ENCODE measurements around the gene CAPN5.
"Not testable (repeated sequence)": the region's sequence is repeated elsewhere in the genome, so short reads cannot be mapped to it uniquely, and the experiment has no call there.

CAPN5 gene

DNA sequence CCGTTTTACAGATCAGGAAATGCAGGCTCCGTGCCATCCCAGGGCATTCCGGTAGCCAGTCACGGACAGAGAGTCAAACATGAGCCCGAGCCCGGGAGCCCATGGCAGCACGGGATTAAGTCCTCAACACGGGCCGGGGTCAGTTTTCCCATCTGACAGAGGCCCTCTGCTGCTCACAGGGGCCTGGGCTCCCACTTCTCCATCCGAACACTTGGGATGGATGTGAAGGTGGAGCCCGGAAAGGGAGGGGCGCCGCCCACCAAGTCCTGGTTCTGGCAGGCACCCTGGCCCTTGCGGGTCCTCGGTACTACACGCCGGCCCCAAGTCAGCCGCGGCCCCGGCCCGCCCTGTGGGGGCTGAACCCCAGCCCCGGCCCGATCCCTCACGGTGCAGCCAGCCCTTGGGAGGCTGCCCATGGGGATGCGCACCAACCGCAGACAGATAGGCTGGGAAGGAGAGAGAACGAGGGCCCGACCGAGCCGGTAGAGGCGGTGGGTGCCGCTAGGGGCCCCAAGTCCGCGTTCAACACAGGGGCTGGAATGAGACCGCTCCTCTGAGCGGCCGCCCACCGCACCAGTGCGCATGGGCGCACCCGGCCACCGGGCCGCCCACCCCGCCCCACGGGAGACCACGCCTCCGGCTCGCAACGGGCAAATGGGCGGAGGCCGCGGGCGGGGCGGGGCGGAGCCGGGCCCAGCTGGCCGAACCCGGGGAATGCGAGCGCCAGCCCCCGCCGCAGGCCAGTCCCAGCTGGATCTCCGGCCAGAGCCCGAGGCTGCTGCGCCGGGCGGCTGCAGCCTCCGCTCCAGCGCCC is at the start of gene CAPN5:
CAPN5 (plus strand) TSS at position 743 of the 814 bp plus-strand sequence. CDS start 17,916 bp downstream, outside the sequence.
- DNase-seq: peak; percentile 75 to 76

DNA sequence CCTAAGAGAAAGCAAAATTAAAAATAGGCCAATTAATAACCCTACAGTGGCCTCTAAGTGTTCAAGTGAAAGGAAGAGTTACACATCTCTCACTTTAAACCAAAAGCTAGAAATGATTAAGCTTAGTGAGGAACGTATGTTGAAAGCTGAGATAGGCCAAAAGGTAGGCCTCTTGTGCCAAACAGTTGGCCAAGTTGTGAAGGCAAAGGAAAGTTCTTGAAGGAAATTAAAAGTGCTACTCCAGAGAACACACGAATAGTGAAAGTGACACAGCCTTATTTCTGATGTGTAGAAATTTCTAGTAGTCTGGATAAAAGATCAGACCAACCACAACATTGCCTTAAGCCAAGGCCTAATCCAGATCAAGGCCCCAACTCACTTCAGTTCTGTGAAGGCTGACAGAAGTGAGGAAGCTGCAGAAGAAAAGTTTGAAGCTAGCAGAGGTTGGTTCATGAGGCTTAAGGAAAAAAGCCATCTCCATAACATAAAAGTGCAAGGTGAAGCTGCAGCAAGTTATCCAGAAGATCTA is 48.3 kb upstream of the CAPN5 start:
- not testable (repeated sequence) for DNase-seq

DNA sequence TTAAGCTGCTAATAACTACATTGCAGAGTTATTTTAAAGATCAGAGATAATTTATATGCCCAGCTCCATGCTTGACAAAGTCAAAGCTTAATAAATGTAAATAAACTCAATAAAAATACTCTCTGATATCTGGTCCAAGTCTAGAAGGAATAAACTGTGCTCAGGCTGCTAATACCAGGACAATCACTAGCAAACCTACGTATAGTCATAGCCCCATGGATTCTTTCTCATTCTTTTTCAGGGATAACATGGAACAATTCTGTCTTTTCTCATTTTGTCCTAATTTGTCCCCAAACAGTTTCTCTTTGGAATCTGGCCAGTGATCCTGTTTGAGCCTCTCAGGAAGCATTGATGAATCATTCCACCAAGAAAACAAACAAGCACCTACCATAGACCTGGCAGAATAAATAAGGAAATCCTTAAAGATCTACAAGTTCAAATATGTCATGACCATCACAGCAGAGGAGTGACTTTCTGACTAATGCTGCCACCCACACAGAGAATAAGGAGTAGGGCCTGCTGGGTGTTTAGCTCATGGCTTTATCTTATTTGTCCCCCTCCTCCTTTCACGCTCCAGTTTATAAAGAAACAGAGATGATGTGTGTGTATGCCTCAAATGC is 46.7 kb upstream of the CAPN5 start:
- no peak for DNase-seq

DNA sequence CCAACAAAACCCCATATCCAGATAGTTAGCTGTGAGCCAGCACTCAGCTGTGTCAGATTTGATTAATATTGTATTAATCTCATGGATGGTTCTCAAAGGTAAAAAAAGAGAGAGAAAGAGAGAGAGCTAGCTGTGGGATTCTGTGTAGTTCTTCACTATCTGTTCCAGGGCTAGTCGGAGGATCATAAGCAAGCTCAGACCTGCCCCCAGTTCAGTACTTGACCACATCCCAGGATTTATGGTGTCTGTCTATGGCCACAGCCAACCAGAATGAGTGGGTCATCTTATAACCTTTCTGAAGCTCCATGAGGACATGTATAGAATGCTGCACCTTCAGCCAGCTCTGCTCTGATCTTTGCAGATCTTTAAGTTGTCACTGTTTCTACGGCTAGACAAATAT is 46.0 kb upstream of the CAPN5 start:
- DNase-seq: no peak

DNA sequence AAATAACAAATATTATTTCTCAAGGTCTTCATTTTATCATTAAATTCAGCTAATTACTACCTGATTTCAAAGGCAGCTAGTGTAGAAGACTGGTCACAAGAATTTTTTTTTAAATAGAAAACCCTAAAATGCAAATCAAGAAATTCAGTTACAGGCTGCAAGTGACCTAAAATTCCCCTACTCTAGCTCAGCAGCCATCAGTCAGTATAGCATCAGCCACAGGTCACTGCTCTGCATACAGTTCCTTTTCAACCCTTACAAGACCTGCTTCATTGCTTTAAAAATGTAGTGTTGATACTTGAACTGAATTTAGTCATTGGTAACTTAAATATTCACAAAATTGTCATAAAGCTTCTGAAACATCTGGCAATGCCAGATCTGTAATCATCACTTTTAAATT is 42.0 kb upstream of the CAPN5 start:
- no peak for DNase-seq

DNA sequence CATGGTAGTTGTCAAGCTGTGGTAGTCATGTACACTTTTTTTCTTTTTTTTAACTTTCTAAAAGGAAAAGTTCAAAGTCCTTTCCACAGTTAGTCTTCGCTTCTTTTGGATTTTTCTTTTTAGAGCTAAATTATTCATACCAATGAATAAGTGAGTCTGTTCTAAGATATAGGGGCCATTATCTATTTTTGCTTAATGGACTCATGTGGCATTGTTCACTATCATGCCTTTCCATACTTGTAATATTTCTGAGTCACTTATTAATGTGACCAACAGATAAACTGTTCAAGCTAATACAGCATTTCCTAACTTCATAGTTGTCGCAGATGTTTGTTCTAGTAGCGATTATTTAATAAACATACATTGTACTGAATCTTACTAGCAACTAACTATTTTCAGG is 40.5 kb upstream of the CAPN5 start:
- DNase-seq: no peak

DNA sequence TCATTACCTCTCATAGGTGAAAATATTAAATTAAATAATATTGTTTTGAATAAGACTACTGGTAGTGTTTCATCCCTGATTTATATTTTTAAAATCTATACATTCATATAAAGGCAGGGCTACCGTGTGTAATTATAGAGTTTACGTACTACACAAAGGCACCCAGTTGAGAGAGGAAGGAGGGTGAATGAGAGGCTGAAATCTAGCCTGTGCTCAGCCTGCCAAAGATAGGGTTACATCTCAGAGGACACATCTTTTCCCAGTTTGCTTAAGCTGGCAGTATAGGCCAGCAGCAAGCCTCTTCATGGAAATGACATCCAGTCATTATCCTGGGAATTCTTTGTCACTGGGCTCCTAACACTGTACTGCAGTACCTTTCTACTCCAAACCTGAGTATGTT is 40.0 kb upstream of the CAPN5 start:
- no peak for DNase-seq

DNA sequence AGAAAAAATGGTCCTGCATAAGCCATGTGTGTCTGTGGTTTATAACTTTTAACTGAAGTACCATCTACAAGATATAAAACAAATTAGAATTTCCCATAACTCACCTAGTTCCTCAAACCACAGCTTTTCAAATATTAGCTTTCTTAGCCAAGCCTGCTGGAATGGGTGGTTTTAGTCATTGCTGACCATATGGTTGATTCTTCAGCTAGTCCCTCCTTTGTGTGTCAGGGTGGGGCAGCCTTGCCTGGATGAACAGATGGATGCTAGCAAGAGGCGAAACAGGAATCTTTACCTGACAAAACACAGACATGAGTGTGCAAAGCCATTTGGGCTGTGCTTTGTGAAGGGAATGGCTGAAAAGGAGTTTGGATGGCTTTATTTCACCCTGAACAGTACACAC is 39.5 kb upstream of the CAPN5 start:
- DNase-seq: no peak

DNA sequence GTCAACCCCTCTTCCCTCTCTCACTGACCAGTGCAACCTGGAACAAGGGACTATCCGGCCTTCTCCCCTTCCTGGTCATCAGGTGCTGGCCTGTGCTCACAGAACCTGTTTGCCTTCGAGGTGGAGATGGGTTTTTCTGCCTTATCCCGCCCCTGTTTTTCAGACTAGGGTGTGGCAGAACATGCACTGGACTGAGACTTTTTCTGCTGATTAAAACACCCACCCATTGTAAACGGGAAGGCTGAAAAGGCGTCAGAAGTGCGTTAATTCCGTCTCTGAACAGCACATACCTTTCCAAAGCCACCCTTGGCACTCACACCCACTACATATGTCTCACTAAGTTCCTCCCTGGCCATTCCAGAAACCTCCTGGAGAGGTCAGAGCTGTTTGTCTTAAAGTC is 36.9 kb upstream of the CAPN5 start:
- DNase-seq: no peak

DNA sequence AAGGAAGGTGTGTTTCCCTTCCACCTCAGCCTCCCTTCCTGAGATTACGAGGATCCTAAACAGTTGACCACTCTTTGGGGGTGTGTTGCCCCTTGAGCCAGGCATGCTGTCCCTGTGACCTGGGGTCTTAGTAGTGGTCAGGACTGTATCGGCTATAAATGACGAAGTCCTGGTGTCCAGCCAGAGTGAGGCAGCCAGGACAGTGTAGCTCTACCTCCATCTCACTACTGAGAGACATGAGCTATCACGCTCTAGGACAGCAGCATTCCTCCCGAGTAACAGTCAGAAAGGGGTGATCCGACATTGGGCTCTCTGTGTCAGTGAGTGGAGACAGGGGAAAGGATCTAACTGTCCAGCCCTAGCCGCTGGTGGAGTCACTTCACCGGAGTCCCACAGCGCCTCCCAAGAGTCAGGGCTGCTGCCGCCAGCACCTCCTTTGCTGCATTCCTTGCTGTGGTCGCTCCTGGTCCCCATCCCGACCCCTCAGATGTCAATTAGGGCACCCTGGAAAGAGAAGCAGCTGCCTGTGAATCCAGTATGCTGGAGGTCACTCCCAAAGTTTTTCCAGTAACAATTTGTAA is 35.8 kb upstream of the CAPN5 start:
- DNase-seq: no peak

DNA sequence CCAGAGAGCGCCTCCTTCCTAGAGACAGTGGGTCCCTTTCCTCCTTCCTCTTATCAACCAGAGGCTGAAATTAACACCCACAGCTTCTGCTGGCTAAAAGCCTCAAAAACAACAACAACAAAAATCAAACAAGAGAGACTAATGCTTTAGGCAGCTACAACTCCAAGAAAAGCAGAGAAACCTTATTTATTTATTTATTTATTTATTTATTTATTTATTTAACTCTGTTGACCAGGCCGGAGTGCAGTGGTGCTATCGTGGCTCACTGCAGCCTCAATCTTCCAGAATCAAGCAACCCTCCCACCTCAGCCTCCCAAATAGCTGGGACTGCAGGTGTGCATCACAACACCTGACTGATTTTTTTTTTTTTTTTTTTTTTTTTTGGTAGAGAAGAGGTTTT is 35.2 kb upstream of the CAPN5 start:
- no peak for DNase-seq

DNA sequence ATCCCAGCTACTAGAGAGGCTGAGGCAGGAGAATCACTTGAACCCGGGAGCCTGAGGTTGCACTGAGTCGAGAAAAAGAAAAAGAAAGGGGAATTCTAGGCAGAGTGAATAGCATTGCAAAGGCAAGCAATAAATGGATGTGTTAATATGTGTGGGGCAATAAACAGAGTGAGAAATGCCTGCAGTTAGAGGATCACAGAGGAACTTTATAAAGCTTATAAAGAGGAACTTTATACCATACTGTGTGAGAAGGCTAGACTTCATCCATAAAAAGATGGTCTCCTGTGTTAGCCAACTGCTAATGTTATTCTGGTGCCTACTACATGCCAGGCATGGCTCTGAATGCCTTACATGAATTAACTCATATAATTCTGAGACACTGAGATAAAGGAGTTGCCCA is 31.7 kb upstream of the CAPN5 start:
- DNase-seq: no peak

DNA sequence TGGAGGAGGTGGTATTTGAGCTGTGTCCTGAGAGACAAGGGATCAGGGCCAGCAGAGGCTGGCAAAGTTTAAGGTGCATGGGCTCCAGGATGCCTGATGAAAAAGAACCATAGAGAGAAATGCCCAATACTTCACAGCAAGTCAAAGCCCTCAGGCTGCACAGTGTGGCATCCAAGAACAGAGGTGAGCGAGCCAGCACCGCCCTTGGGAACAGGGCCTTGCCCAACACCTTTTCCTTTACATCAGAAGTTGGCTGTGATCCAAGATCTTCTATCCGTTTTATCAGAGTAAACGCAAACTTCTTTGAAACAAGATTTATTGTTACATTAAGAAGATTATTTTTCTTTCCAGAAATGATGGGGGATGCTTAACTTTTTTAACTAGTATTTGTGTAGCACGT is 31.2 kb upstream of the CAPN5 start:
- no peak for DNase-seq

DNA sequence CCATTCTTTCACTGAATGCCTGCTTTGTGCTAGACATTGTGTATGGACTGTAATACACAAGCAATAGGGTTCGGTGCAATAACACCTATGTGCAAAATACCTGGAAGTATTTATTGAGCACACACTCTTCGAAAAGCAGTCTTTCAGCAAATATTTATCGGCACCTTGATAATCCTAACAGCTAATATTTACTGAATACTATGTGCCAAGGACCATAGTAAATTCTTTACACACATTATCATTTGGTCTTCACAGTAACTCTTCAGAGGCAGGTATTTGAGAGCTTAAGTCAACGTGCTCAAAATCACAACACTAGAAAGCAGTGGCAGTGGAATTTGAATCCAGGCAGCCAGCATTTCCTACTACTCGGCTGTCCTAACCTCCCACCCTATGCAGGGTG is 30.4 kb upstream of the CAPN5 start:
- DNase-seq: no peak

DNA sequence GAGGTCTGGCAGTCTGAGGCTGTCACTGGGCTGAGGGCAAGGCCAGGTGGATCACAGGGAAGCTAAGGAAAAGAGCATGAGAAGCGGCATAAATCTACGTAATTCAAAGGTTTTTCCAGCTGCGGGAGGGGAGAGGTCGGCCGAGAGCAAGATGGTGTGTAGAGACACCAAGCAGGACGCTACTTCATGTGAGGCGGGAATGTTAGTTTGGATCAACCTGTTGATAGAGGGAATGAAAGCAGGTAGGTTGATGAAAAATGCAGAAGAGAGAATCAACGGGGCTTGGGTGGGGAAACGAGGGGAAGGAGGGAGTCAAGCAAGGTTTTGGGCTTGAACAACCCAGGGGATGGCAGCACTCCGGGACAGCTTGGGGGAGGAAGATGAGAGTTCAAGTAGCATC is 29.7 kb upstream of the CAPN5 start:
- no peak for DNase-seq

DNA sequence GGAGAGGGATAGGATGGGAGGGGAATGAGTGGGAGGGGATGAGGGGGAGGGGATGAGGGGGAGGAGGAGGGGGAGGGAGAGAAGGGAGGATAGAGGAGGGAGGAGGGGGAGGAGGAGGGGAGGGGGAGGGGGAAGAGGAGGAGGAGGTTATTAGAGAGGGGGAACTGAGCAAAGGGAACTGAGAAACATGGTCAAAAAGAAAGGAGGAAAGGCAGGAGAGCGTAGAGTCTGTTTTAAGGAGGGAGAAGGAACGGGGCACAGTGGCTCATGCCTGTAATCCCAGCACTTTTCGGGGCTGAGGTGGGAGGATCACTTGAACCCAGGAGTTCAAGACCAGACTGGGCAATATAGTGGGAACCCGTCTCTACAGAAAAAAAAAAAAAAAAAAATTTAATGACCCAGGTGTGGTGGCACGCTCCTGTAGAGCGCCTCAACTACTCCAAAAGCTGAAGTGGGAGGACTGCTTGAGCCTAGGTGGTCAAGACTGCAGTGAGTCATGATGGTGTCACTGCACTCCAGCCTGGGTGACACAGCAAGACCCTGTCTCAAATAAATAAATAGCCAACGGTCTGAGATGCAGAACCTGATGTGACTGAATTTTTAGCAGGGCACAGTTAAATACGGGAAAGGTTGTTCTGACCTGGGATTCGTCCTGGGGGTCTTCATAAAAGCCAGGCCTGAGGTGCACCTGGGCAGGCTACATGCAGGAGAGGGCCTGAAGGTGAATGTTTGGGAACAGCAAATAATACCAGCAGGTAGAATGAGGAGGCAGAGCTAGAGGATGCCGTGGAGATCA is 28.5 kb upstream of the CAPN5 start:
- no peak for DNase-seq

DNA sequence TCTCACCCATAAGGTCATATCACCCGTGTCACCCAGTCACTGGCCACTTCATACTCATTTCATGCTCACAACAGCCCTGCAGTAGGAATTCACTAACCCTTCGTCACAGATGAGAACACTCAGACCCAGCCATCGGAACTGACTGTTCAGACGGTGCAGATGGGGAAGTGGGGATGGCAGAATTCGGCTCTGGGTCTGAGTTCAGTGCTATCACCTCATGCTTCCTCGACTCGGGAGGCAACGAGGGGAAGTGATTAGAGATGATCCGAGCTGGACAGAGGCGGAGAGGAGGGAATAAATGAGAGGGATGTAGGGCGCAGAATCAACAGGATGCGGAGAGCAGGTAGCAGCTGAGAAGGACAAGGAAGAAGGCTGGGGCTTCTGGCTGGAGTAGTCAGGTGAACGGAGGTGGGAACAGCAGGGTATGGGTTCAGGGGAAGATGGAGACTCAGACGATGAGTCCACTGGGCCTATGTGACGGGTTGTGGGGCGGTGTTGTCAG is 27.9 kb upstream of the CAPN5 start:
- no peak for DNase-seq

DNA sequence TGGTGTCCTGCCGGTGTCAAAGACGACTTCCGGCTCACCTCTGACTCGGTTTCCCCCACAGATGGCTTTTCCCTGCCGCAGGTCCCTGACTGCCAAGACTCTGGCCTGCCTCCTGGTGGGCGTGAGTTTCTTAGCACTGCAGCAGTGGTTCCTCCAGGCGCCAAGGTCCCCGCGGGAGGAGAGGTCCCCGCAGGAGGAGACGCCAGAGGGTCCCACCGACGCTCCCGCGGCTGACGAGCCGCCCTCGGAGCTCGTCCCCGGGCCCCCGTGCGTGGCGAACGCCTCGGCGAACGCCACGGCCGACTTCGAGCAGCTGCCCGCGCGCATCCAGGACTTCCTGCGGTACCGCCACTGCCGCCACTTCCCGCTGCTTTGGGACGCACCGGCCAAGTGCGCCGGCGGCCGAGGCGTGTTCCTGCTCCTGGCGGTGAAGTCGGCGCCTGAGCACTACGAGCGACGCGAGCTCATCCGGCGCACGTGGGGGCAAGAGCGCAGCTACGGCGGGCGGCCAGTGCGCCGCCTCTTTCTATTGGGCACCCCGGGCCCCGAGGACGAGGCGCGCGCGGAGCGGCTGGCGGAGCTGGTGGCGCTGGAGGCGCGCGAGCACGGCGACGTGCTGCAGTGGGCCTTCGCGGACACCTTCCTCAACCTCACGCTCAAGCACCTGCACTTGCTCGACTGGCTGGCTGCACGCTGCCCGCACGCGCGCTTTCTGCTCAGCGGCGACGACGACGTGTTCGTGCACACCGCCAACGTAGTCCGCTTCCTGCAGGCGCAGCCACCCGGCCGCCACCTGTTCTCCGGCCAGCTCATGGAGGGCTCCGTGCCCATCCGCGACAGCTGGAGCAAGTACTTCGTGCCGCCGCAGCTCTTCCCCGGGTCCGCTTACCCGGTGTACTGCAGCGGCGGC is 27.0 kb upstream of the CAPN5 start:
- no peak for DNase-seq

DNA sequence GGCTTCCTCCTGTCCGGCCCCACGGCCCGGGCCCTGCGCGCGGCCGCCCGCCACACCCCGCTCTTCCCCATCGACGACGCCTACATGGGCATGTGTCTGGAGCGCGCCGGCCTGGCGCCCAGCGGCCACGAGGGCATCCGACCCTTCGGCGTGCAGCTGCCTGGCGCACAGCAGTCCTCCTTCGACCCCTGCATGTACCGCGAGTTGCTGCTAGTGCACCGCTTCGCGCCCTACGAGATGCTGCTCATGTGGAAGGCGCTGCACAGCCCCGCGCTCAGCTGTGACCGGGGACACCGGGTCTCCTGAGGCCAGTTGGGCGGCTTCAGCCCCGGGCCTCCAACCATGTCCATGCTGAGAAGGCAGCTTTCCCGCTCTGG is 26.4 kb upstream of the CAPN5 start:
- DNase-seq: no peak

DNA sequence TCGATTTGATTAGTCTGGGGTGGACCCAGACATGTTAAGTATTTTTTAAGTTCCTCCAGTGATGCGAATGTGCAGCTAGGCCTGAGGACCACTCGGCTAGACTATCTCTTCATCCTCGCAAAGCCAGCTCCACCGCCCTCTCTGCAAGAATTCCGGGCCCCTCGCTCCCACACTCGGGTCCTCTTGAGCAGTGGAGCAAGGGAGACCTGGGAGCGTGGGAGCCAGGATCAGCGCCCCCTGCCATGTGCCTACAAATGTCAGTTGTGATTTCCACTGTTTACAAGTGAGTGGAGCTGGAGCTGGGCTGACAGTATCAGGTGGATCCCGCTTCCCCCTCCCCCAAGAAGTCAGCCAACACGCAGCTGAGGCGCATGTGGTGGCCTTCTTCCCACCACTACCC is 25.9 kb upstream of the CAPN5 start:
- no peak for DNase-seq

DNA sequence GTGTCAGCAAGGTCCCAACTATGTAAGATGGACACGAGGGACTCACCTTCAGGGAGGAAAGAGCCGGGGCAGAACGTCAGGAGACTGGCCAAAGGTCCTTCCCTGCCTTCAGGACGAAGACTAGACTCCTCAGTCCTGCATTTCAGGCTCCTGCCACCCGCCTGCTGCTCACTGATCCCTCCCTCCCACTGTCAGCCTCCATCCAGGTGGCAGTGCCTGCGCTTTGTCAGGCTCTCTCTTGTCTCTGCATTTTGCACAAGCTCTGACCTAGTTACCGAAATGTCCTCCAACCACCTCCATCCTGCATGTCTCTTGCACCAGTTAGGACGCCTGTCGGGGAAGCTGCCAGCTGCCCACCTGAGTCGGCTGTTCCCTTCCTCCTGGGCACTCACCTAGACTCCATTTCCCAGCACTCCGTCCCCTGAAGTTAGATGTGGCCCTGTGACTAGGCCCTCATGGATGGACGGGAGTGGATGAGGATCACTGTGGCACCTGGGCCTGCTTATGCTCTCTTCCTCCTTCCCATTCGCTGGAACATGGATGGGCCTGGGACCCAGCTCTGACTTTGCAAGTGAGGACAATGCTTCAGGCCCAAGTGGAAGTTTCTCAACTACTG is 24.6 kb upstream of the CAPN5 start:
- no peak for DNase-seq

DNA sequence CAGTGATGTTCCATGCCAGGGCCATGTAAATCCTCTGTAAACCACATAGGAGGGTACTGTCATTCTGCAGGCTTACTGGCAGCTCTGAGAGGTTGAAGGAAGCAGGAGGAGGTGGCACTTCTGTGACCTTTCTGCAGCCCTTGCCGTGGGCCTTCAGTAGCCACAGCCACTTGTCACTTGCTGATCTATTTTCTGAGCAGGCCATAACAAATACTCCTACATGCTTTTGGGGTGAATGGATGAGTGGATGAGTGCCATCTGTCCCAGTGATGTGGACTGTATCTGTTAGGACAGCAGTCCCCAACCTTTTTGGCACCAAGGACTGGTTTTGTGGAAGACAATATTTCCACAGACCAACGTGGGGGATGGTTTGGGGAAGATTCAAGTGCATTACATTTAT is 22.4 kb upstream of the CAPN5 start:
- no peak for DNase-seq
